ENCODE data around the gene NEU3. TPM values are rescaled to one million over a fixed set of nuclear protein-coding genes. Genes with fewer than 3 reads are reported as not detected.

Gene NEU3
- polyA plus RNA-seq, 3 donors, result 2.3 to 25.1 (median 3.9) TPM

DNA sequence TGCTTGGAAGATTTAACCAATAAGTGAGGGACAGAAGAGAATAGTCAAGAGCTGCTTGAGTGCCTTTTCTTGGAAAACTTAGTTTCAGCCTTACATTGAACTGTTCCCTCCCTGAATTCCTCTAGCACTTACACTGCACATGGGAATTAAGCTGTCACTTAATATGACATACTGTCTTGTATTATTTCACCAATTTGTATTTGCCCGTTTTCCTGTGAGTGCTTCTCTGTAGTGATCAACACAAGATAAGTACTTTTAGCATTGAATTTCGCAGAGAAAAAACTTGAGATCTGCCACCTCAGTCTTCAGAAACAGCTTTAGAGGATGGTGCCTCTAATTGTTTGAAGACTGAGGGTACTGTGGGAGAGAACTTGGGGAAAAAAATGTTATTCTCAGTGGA, 36.0 kb upstream of the NEU3 start:
- intact Hi-C loops (cut with micrococcal nuclease), result loop anchor here in 1 of 2 donors (5.0 kb wide), 1 partner anchor 35 kb away; the partner anchor contains the start of gene NEU3
- Mint-ChIP-seq H3K9me3 (no peaks in the 10 kb centered on the region), H3K27me3 (ENCODE audit: low read depth in 3 of 3) (peaks cover 0 to 3% (median 0%) of the 10 kb centered on the region in 3 donors), H3K36me3 (peaks cover 19 to 38% of the 10 kb centered on the region in 2 donors), H3K4me3 (no peak overlapping the region), H3K4me1 (peaks cover 44% of the 10 kb centered on the region), H3K27ac (peak overlapping the region in 2 of 7 donors; percentile 19 to 42)
- H3K9ac ChIP-seq (ENCODE audit: insufficient read depth, low read length, poor library complexity, severe bottlenecking), result no peak overlapping the region
- TF ChIP-seq CTCF (IDR thresholded peaks at IDR 0.05), result no peak
- no peak overlapping the region for H2AFZ ChIP-seq (ENCODE audit: insufficient read depth, low read depth, low read length, poor library complexity, severe bottlenecking)
- H3K36me3 ChIP-seq (replicated peaks in 1 of 2; ENCODE audit: control insufficient read depth in 1 of 2, insufficient read depth in 2 of 2, low read length in 2 of 2), result peaks cover 9 to 42% of the 10 kb centered on the region in 2 donors
- no CpG with 5 or more reads among the region's 2 CpGs for WGBS (ENCODE audit: insufficient coverage)
- H3K4me3 ChIP-seq (replicated peaks in 1 of 3; ENCODE audit: low read depth in 2 of 3, low read length in 3 of 3), result no peak overlapping the region
- H3K79me2 ChIP-seq (ENCODE audit: insufficient read depth, low read length), result peaks cover 89% of the 10 kb centered on the region
- no peak for DNase-seq
- H4K20me1 ChIP-seq (ENCODE audit: insufficient read depth, low read length), result peaks cover 55% of the 10 kb centered on the region
- no peaks in the 10 kb centered on the region for H3K9me3 ChIP-seq (replicated peaks in 1 of 2; ENCODE audit: control insufficient read depth in 1 of 2, insufficient read depth in 1 of 2, low read length in 2 of 2)
- H3K4me2 ChIP-seq (replicated peaks; ENCODE audit: extremely low read depth, low read length, poor library complexity, severe bottlenecking), result no peak overlapping the region
- H3K27ac ChIP-seq (ENCODE audit: low read depth in 1 of 2, low read length in 2 of 2), result no peak overlapping the region
- peaks cover 19 to 25% of the 10 kb centered on the region in 2 donors for H3K4me1 ChIP-seq (ENCODE audit: control insufficient read depth in 1 of 2, insufficient read depth in 2 of 2, low read length in 2 of 2)
- no peaks in the 10 kb centered on the region for H3K27me3 ChIP-seq (ENCODE audit: control insufficient read depth in 2 of 2, insufficient read depth in 2 of 2, low read length in 2 of 2)

DNA sequence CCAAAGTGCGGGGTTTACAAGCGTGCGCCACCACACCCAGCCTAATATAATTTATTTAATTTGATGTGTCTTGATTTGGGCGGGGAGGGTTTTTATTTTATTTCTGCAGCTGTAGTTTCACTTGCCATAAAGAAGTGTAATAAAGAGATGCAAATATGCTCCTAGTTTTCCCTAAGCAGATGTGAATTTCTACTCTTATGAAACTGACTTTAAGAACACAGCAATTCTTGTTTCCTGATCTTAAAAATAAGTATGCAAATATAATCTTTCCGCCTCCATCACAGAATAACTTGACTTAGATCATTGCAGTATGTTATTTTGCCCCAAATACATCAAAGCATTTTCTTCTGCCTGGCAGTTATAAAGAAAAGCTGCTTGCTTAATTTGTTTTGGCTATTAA, 35.3 kb upstream of the NEU3 start:
- no peak for DNase-seq
- peaks cover 16 to 21% of the 10 kb centered on the region in 2 donors for H3K4me1 ChIP-seq (ENCODE audit: control insufficient read depth in 1 of 2, insufficient read depth in 2 of 2, low read length in 2 of 2)
- H3K79me2 ChIP-seq (ENCODE audit: insufficient read depth, low read length), result peaks cover 95% of the 10 kb centered on the region
- Mint-ChIP-seq H3K4me3 (no peak overlapping the region), H3K27me3 (ENCODE audit: low read depth in 3 of 3) (peaks cover 0 to 3% (median 0%) of the 10 kb centered on the region in 3 donors), H3K27ac (no peak overlapping the region), H3K4me1 (peaks cover 45% of the 10 kb centered on the region), H3K9me3 (no peaks in the 10 kb centered on the region), H3K36me3 (peaks cover 19 to 39% of the 10 kb centered on the region in 2 donors)
- no peak overlapping the region for H3K27ac ChIP-seq (ENCODE audit: low read depth in 1 of 2, low read length in 2 of 2)
- no peaks in the 10 kb centered on the region for H3K27me3 ChIP-seq (ENCODE audit: control insufficient read depth in 2 of 2, insufficient read depth in 2 of 2, low read length in 2 of 2)
- H2AFZ ChIP-seq (ENCODE audit: insufficient read depth, low read depth, low read length, poor library complexity, severe bottlenecking), result no peak overlapping the region
- no CpG with 5 or more reads among the region's 5 CpGs for WGBS (ENCODE audit: insufficient coverage)
- no peak overlapping the region for H3K4me3 ChIP-seq (replicated peaks in 1 of 3; ENCODE audit: low read depth in 2 of 3, low read length in 3 of 3)
- peaks cover 62% of the 10 kb centered on the region for H4K20me1 ChIP-seq (ENCODE audit: insufficient read depth, low read length)
- intact Hi-C loops (cut with micrococcal nuclease), result loop anchor here in 1 of 2 donors (5.0 kb wide), 1 partner anchor 34 kb away; the partner anchor contains the start of gene NEU3
- peaks cover 15 to 49% of the 10 kb centered on the region in 2 donors for H3K36me3 ChIP-seq (replicated peaks in 1 of 2; ENCODE audit: control insufficient read depth in 1 of 2, insufficient read depth in 2 of 2, low read length in 2 of 2)
- TF ChIP-seq CTCF (IDR thresholded peaks at IDR 0.05), result no peak
- H3K9me3 ChIP-seq (replicated peaks in 1 of 2; ENCODE audit: control insufficient read depth in 1 of 2, insufficient read depth in 1 of 2, low read length in 2 of 2), result no peaks in the 10 kb centered on the region
- H3K4me2 ChIP-seq (replicated peaks; ENCODE audit: extremely low read depth, low read length, poor library complexity, severe bottlenecking), result no peak overlapping the region
- H3K9ac ChIP-seq (ENCODE audit: insufficient read depth, low read length, poor library complexity, severe bottlenecking), result no peak overlapping the region
